Suprapubic skin (tissue), 4 donors: ENCODE measurements around the gene HSPA13. TPM values are rescaled to one million over a fixed set of nuclear protein-coding genes. Genes with fewer than 3 reads are reported as not detected.
A peak's percentile ranks its signal among the peaks of the same experiment; 100 is the strongest.

Source experiments
- DNase-seq, 2 donors: peaks; one replicate each; pipeline ENCODE4 v3.0.0-alpha.2; 2019; ENCODE audit warnings: low spot score in 2 of 2
- H3K27ac ChIP-seq: fragments of 200-600 bp; sonication (generic); one replicate; pipeline ENCODE4 v1.5.1; 2019
- H3K27me3 ChIP-seq: fragments of 200-600 bp; sonication (generic); one replicate; pipeline ENCODE4 v1.5.1; 2019
- H3K36me3 ChIP-seq: fragments of 200-600 bp; sonication (generic); one replicate; pipeline ENCODE4 v1.5.1; 2019
- H3K4me1 ChIP-seq: fragments of 200-600 bp; sonication (generic); one replicate; pipeline ENCODE4 v1.5.1; 2019
- H3K4me3 ChIP-seq: fragments of 200-600 bp; sonication (generic); one replicate; pipeline ENCODE4 v1.5.1; 2019; ENCODE audit warnings: mild to moderate bottlenecking
- H3K9me3 ChIP-seq: fragments of 200-600 bp; sonication (generic); one replicate; pipeline ENCODE4 v1.5.1; 2019
- CTCF ChIP-seq, 2 donors: fragments of 200-600 bp in 1 of 2; fragments of 450-650 bp in 1 of 2; sonication (generic) in 1 of 2; IDR thresholded peaks; one replicate each; pipeline ENCODE4 v1.5.1; 2016 to 2019; ENCODE audit warnings: antibody characterized with exemption in 2 of 2, mild to moderate bottlenecking in 1 of 2, moderate library complexity in 1 of 2
- EP300 ChIP-seq: sonication (generic); formaldehyde crosslinking; IDR thresholded peaks from one replicate; pipeline ENCODE4 v1.6.1; 2017; ENCODE audit warnings: antibody characterized with exemption
- POLR2A ChIP-seq, 2 donors: fragments of 450-650 bp; IDR thresholded peaks; one replicate each; pipeline ENCODE4 v1.6.1; 2017; ENCODE audit warnings: antibody characterized with exemption in 2 of 2, mild to moderate bottlenecking in 2 of 2, moderate library complexity in 2 of 2
- POLR2AphosphoS5 ChIP-seq, 3 donors: sonication (generic); formaldehyde crosslinking; IDR thresholded peaks; one replicate each; pipeline ENCODE4 v1.6.1; 2017; ENCODE audit warnings: antibody characterized with exemption in 3 of 3
- WGBS: methylation state at CpG from one replicate; pipeline ENCODE4 v1.1.5; 2018; 5-methylcytosine and 5-hydroxymethylcytosine counted together
- total RNA-seq, 4 donors: library from RNA; depleted of rRNA; stranded (reverse); fragments of >200 nt; gene quantifications; one replicate each; pipeline ENCODE4 v1.1.0, GENCODE V29; 2016

Gene HSPA13
- total RNA-seq, 4 donors from 2014 or later: 3.0 to 7.6 (median 7.2) TPM

- peak in 1 of 2 donors; percentile 64 for DNase-seq
- H3K4me3 ChIP-seq: peak overlapping the region; percentile 90
- no peaks in the 10 kb centered on the region for H3K9me3 ChIP-seq
- H3K4me1 ChIP-seq: peaks cover 35% of the 10 kb centered on the region
- TF ChIP-seq CTCF (IDR thresholded peaks at IDR 0.05) (no peak), POLR2AphosphoS5 (IDR thresholded peaks at IDR 0.05) (no peak), POLR2A (IDR thresholded peaks at IDR 0.05) (no peak), EP300 (no peak)
- peaks cover 13% of the 10 kb centered on the region for H3K36me3 ChIP-seq
- H3K27ac ChIP-seq: peak overlapping the region; percentile 67
- no peaks in the 10 kb centered on the region for H3K27me3 ChIP-seq
- 2% methylated on average over 6 of the region's 9 CpGs for WGBS
Measured at GRCh38 chr21:14382486-14382834, 486 bp downstream of the HSPA13 start.

GRCh38 chr21:14376854-14377253 lies 6.1 kb downstream of the HSPA13 start:
- no peaks in the 10 kb centered on the region for H3K27me3 ChIP-seq
- H3K36me3 ChIP-seq: peaks cover 57% of the 10 kb centered on the region
- no peak overlapping the region for H3K4me3 ChIP-seq
- H3K9me3 ChIP-seq: no peaks in the 10 kb centered on the region
- TF ChIP-seq EP300: no peak
- no peak for TF ChIP-seq CTCF (IDR thresholded peaks at IDR 0.05)
- TF ChIP-seq POLR2A (IDR thresholded peaks at IDR 0.05): no peak
- TF ChIP-seq POLR2AphosphoS5 (IDR thresholded peaks at IDR 0.05): no peak
- WGBS: 93% methylated on average over 2 of the region's 2 CpGs
- H3K4me1 ChIP-seq: peaks cover 19% of the 10 kb centered on the region
- H3K27ac ChIP-seq: no peak overlapping the region
- no peak for DNase-seq

DNA sequence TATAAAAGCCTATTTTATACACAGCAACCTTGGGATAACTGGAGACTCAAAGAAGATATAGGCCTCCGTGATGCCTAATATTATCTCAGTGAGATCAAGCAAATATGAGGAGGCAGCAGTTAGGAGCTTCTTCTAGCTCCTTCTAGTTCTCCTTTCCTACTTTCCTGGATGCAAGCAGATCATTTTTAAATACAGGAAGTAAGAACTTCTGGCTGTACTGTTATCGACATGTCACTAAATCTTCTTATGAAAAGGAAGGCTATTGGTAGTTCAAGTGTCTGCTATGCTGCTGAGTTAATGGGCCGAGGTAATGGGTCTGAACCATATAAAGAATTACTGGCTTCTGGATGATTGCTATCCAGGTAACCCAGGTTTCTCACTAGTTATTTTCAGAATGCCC lies 15.9 kb downstream of the HSPA13 start:
- whole genome bisulfite sequencing: 68% methylated on average over 3 of the region's 3 CpGs
- no peaks in the 10 kb centered on the region for H3K36me3 ChIP-seq
- H3K4me3 ChIP-seq: no peak overlapping the region
- H3K9me3 ChIP-seq: no peaks in the 10 kb centered on the region
- DNase-seq: no peak
- H3K4me1 ChIP-seq: no peaks in the 10 kb centered on the region
- peaks cover 3% of the 10 kb centered on the region for H3K27me3 ChIP-seq
- no peak for TF ChIP-seq EP300
- no peak overlapping the region for H3K27ac ChIP-seq

- Histone ChIP-seq H3K27me3 (peaks cover 3% of the 10 kb centered on the region), H3K9me3 (no peaks in the 10 kb centered on the region), H3K4me3 (no peak overlapping the region), H3K27ac (no peak overlapping the region), H3K4me1 (no peaks in the 10 kb centered on the region), H3K36me3 (no peaks in the 10 kb centered on the region)
- DNase-seq: no peak
- TF ChIP-seq POLR2A (IDR thresholded peaks at IDR 0.05) (no peak), CTCF (IDR thresholded peaks at IDR 0.05) (no peak), POLR2AphosphoS5 (IDR thresholded peaks at IDR 0.05) (no peak), EP300 (no peak)
- WGBS: 58% methylated on average over 3 of the region's 3 CpGs
Measured at GRCh38 chr21:14361958-14362357, 21.0 kb downstream of the HSPA13 start.

- H3K4me3 ChIP-seq: no peak overlapping the region
- peaks cover 3% of the 10 kb centered on the region for H3K27me3 ChIP-seq
- no peak overlapping the region for H3K27ac ChIP-seq
- no peaks in the 10 kb centered on the region for H3K9me3 ChIP-seq
- DNase-seq: no peak
- no peaks in the 10 kb centered on the region for H3K36me3 ChIP-seq
- 61% methylated on average over 1 of the region's 1 CpG for WGBS
- H3K4me1 ChIP-seq: no peaks in the 10 kb centered on the region
- TF ChIP-seq POLR2A (IDR thresholded peaks at IDR 0.05): no peak
- no peak for TF ChIP-seq POLR2AphosphoS5 (IDR thresholded peaks at IDR 0.05)
- no peak for TF ChIP-seq CTCF (IDR thresholded peaks at IDR 0.05)
- no peak for TF ChIP-seq EP300
Measured at GRCh38 chr21:14358775-14359174, 24.2 kb downstream of the HSPA13 start.

GRCh38 chr21:14356746-14357145 lies 26.2 kb downstream of the HSPA13 start:
- no peaks in the 10 kb centered on the region for H3K27me3 ChIP-seq
- no peak overlapping the region for H3K4me3 ChIP-seq
- H3K9me3 ChIP-seq: no peaks in the 10 kb centered on the region
- TF ChIP-seq POLR2AphosphoS5 (IDR thresholded peaks at IDR 0.05) (no peak), EP300 (no peak), POLR2A (IDR thresholded peaks at IDR 0.05) (no peak), CTCF (IDR thresholded peaks at IDR 0.05) (no peak)
- no peaks in the 10 kb centered on the region for H3K36me3 ChIP-seq
- H3K4me1 ChIP-seq: no peaks in the 10 kb centered on the region
- WGBS: 41% methylated on average over 4 of the region's 4 CpGs
- no peak overlapping the region for H3K27ac ChIP-seq
- no peak for DNase-seq
